HEK293 (cell line): ENCODE results near the gene TSPAN9.

Source experiments
- CTCF ChIA-PET: fragments of 350-600 bp; formaldehyde crosslinking; extraction: SDS; loops from one replicate; lab custom pipeline; 2021; ENCODE audit warnings: antibody characterized with exemption; lab: Yijun Ruan, JAX
- POLR2A ChIA-PET: fragments of 300-600 bp; formaldehyde crosslinking; extraction: SDS; loops from one replicate; lab custom pipeline; 2020; ENCODE audit warnings: antibody characterized with exemption, inconsistent platforms; lab: Yijun Ruan, JAX
- H3K27ac ChIP-seq: fragments of 200-500 bp; sonication (Bioruptor generic); 2 replicates; pipeline ENCODE4 v1.5.1; 2014; ENCODE audit warnings: low read depth, low read length, control low read depth, inconsistent platforms; ENCODE audit errors: extremely low read depth
- H3K36me3 ChIP-seq, 2 experiments: fragments of 200-500 bp in 1 of 2; sonication (Bioruptor generic) in 1 of 2; 1 replicate in 1 of 2; 2 replicates in 1 of 2; pipeline ENCODE4 v1.5.1; 2014 to 2017; ENCODE audit warnings: inconsistent platforms in 2 of 2, low read length in 2 of 2; ENCODE audit not compliant: control insufficient read depth in 2 of 2, insufficient read depth in 1 of 2
- H3K4me1 ChIP-seq: fragments of 200-500 bp; sonication (Bioruptor generic); 2 replicates; pipeline ENCODE4 v1.5.1; 2014; ENCODE audit warnings: mild to moderate bottlenecking, low read length, inconsistent platforms; ENCODE audit not compliant: control insufficient read depth, insufficient read depth
- H3K4me3 ChIP-seq: 2 replicates; pipeline ENCODE4 v1.5.1; 2011; ENCODE audit warnings: low read depth, mild to moderate bottlenecking, control low read depth, low read length, moderate library complexity
- H3K9me3 ChIP-seq: fragments of 200-500 bp; sonication (Bioruptor generic); 2 replicates; pipeline ENCODE4 v1.5.1; 2014; ENCODE audit warnings: low read depth, low read length, inconsistent platforms; ENCODE audit not compliant: control insufficient read depth, insufficient read depth
- AEBP2 ChIP-seq: fragments of 450-650 bp; formaldehyde crosslinking; IDR thresholded peaks from 2 replicates; pipeline ENCODE4 v1.5.1; 2016; ENCODE audit warnings: missing biosample characterization, missing genetic modification characterization, borderline replicate concordance
- MYNN ChIP-seq: fragments of 450-650 bp; formaldehyde crosslinking; IDR thresholded peaks from 2 replicates; pipeline ENCODE4 v1.5.1; 2016; ENCODE audit warnings: missing biosample characterization, missing genetic modification characterization, borderline replicate concordance
- PATZ1 ChIP-seq: fragments of 450-650 bp; formaldehyde crosslinking; IDR thresholded peaks from 2 replicates; pipeline ENCODE4 v1.5.1; 2016; ENCODE audit warnings: missing biosample characterization, missing genetic modification characterization
- TSHZ1 ChIP-seq: fragments of 450-650 bp; formaldehyde crosslinking; IDR thresholded peaks from 2 replicates; pipeline ENCODE4 v1.5.1; 2016; ENCODE audit warnings: missing biosample characterization, missing genetic modification characterization, borderline replicate concordance
- ZBTB44 ChIP-seq: fragments of 450-650 bp; IDR thresholded peaks from 2 replicates; pipeline ENCODE4 v1.5.1; 2018; ENCODE audit warnings: missing biosample characterization, mild to moderate bottlenecking, missing genetic modification characterization
- ZBTB48 ChIP-seq: fragments of 450-650 bp; formaldehyde crosslinking; IDR thresholded peaks from 2 replicates; pipeline ENCODE4 v1.5.1; 2016; ENCODE audit warnings: missing biosample characterization, missing genetic modification characterization
- ZNF10 ChIP-seq: fragments of 450-650 bp; formaldehyde crosslinking; IDR thresholded peaks from 2 replicates; pipeline ENCODE4 v1.5.1; 2017; ENCODE audit warnings: missing biosample characterization, missing genetic modification characterization
- ZNF140 ChIP-seq: fragments of 450-650 bp; formaldehyde crosslinking; IDR thresholded peaks from 2 replicates; pipeline ENCODE4 v1.5.1; 2016; ENCODE audit warnings: missing biosample characterization, missing genetic modification characterization
- ZNF18 ChIP-seq: fragments of 450-650 bp; formaldehyde crosslinking; IDR thresholded peaks from 2 replicates; pipeline ENCODE4 v1.5.1; 2016; ENCODE audit warnings: missing biosample characterization, missing genetic modification characterization
- ZNF350 ChIP-seq: fragments of 450-650 bp; formaldehyde crosslinking; IDR thresholded peaks from 2 replicates; pipeline ENCODE4 v1.5.0; 2017; ENCODE audit warnings: missing biosample characterization, mild to moderate bottlenecking, missing genetic modification characterization
- ZNF514 ChIP-seq: fragments of 450-650 bp; formaldehyde crosslinking; IDR thresholded peaks from 2 replicates; pipeline ENCODE4 v1.5.1; 2016; ENCODE audit warnings: missing biosample characterization, missing genetic modification characterization
- ZNF521 ChIP-seq: fragments of 450-650 bp; formaldehyde crosslinking; IDR thresholded peaks from 2 replicates; pipeline ENCODE4 v1.5.1; 2017; ENCODE audit warnings: missing biosample characterization, mild to moderate bottlenecking, missing genetic modification characterization
- ZNF596 ChIP-seq: fragments of 450-650 bp; IDR thresholded peaks from 2 replicates; pipeline ENCODE4 v1.5.0; 2018; ENCODE audit warnings: missing biosample characterization, mild to moderate bottlenecking, missing genetic modification characterization, moderate library complexity
- ZNF600 ChIP-seq: fragments of 450-650 bp; formaldehyde crosslinking; IDR thresholded peaks from 2 replicates; pipeline ENCODE4 v1.5.1; 2016; ENCODE audit warnings: missing biosample characterization, missing genetic modification characterization

Gene TSPAN9

GRCh38 chr12:3303410-3304136, 226.4 kb downstream of the TSPAN9 start:
- Histone ChIP-seq H3K36me3 (no peaks in the 10 kb centered on the region), H3K27ac (no peak overlapping the region), H3K9me3 (no peaks in the 10 kb centered on the region), H3K4me3 (no peak overlapping the region), H3K4me1 (no peaks in the 10 kb centered on the region; the same call in 1 of the 2 replicates)
- POLR2A ChIA-PET, result no interaction called here
- CTCF ChIA-PET, result interaction anchor here (0.6 to 1.5 kb wide), 5 partner anchors 32 to 1920 kb away, joined by 3 to 5 read pairs (median 3); no protein-coding TSS in a partner anchor
- TF ChIP-seq TSHZ1 (tag by site-specific recombination) (no peak), ZNF10 (tag by site-specific recombination) (no peak), ZNF521 (tag by site-specific recombination) (no peak), ZNF18 (tag by site-specific recombination) (no peak), ZNF514 (no peak), AEBP2 (tag by site-specific recombination) (no peak), ZNF596 (tag by site-specific recombination) (no peak), ZNF600 (tag by site-specific recombination) (no peak), ZNF140 (tag by site-specific recombination) (no peak), MYNN (tag by site-specific recombination) (no peak), ZNF350 (tag by site-specific recombination) (no peak), ZBTB48 (tag by site-specific recombination) (no peak), ZBTB44 (tag by site-specific recombination) (no peak), PATZ1 (tag by site-specific recombination) (no peak)
